GM12874 (cell line): Measurements from ENCODE around the gene ELF5.

Experiments
- CTCF ChIP-seq: IDR thresholded peaks from 2 replicates; pipeline ENCODE4 v1.5.1; 2011; ENCODE audit warnings: low read depth, mild to moderate bottlenecking, control low read depth, low read length, moderate library complexity; ENCODE audit not compliant: insufficient read depth

Gene ELF5

DNA sequence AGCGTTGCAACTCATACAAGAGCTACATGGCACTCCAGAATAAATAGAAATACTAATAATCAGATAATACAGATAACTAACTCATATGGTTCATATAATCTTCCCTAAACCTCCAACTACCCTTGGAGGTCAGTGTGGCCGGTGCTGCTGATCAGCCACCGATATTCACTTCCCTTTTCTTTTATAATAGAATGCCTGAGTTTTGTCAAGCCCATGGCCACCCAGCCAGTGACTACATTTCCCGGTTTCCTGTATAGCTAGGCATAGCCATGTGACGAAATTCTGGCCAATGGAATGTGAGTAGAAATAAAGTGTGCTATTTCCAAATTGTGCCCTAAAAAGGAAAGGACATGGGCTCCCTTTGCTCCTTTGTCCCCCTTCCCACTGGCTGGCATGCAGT, 80.8 kb downstream of the ELF5 start:
- TF ChIP-seq CTCF = no peak

- no peak for TF ChIP-seq CTCF
These were observed 81.6 kb downstream of the ELF5 start for GRCh38 chr11:34431979-34432378.
